ENCODE measurements around the gene PSMA1.
A peak's percentile ranks its signal among the peaks of the same experiment; 100 is the strongest.
"Not testable (repeated sequence)": the region's sequence is repeated elsewhere in the genome, so short reads cannot be mapped to it uniquely, and the experiment has no call there.

Gene PSMA1

DNA sequence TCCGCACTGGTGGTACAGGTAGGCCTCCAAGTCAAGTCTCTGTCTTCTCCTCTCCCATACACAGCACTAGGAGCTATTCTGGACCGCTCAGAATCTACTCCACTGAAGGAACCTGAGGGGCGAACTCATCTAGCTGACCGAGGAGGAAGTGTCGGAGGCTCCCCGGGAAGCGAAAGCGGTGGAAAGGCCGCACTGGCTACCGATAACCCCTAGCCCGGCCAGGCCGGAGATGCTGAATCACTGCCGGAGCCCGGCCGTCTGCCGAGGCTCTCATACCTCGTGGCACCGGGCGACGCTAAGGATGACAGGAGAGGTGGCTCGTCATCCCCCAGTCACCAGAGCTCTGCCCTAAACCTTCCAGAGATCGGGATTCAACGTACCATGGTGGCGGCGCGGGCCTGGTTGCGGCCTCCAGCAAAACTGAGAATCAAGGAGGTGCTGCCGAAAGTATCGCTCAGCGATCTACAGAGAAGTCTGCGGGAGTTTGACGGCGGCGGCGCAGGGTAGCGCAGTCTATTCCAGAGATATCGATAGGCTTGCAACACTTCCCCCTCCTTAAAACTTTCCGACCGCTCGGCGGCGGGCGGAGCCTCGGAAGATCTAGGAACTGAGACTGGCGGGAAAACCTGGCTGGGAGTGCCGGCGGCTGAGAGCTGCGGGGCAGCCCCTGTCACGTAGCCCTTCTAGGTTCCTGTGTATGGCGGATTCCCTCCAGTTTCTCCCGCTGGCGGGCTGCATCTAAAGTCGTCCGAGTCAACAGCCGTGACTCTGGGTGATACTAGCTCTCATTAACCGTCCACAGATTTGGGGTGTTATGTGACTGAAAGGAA lies at the start of gene PSMA1:
PSMA1 (minus strand) TSS at position 470 of the 830 bp plus-strand sequence; CDS start at position 383, 87 bp downstream.
- DNase-seq (ENCODE audit: low spot score) = peak; percentile 92

DNA sequence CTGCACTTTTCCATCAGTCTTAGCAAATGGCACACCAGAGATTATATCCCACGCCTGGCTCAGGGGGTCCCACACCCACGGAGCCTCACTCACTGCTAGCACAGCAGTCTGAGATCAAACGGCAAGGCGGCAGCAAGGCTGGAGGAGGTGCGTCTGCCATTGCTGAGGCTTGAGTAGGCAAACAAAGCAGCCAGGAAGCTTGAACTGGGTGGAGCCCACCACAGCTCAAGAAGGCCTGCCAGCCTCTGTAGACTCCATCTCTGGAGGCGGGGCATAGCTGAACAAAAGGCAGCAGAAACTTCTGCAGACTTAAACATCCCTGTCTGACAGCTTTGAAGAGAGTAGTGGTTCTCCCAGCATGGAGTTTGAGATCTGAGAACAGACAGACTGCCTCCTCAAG lies 49.3 kb upstream of the PSMA1 start:
- DNase-seq (ENCODE audit: low spot score) = not testable (repeated sequence)

DNA sequence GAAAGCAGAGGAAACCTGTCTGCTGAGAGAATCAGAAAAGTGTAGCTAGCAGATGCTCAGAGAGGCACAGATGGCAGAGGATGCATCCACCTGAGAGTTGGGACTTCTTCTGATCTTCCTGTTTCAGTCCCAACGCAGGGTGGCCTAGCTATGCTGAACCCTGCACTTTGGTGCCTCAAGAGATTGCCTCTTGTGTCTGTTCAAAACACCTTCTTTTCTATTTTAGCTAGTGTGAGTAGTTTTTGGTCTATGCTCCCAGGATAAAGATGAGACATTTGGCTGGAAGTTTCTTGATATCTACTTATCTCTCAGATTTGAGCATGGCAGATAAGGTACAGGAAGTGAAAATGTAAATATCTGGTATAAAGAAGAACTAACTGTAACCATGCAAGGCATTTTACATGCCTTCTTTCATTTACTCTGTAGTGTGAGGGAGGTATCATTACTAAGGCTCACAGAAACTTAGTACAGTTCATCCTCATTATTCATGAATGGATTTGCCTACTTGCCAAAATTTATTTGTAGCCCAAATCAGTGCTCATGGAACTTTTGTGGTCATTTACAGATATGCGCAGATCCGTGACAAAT lies 47.0 kb upstream of the PSMA1 start:
- DNase-seq (ENCODE audit: low spot score) = no peak

DNA sequence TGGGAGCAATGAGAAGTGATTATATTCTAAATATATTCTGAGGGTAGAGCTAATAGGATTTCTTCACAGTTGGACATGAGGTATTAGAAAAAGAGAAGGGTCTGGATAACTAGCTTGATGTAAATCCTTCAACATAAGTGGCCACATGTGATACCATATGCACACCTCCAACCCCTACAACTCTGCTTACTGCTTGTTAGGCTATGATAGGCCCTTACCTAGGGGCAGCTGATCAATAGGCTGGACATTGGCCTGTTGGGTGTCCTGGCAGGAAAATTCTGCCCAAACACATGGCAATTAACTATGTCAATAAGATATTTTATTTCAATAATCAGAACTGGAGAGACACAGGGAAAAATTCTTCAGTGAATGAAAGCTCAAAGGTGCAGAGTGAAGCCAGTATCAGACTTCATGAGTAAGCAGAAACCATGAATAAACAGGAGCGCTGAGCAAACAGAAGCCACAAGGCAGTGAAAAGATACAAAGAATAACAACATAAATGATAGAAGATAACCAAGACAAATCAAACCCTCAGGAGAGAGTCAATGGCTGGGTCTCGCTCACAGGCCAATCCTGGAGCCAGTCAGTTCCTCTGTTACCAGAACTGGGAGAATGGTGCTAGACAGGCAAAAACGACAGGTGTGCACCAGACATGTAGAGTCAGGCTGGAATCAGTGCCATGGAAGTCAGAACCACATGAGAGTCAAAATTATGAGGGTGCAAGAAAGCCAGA lies 46.3 kb upstream of the PSMA1 start:
- DNase-seq (ENCODE audit: low spot score) = no peak

DNA sequence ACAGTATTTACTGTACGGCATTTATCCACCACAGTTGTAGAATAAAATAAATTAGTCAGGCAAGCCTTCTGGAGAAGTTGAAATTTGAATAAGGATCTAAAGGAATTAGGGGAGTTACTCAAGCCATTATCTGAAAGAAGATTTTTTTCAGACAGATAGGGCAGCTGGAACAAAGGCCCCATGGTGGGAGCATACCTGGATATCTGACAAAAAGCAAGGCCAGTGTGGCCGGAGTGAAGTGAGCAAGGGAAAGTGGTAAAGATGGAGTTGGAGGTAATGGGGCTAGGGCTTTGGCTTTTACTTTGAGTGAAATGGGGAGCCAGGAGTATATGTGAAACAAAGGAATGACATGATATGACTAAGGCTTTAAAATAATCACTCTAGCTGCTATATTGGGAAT lies 45.7 kb upstream of the PSMA1 start:
- no peak for DNase-seq (ENCODE audit: low spot score)

DNA sequence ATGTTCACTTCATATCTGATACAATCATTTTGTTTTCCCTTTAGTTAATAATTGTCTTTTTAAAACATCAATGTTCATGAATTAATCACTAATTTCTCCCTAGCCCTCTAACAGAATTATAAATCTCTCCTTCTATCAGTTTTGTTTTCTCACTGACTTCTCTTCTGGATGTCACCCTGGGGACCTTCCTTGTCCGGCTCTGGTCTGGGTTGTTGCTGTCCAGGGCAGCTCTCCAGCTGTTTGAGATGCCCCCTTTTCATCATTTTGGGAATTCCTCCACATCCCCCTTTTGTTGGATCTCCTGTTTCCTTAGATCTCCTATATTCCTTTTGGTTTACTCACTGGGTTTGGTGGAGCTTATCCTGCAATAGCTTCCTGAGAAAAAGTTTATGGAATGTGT lies 35.6 kb upstream of the PSMA1 start:
- DNase-seq (ENCODE audit: low spot score) = no peak

DNA sequence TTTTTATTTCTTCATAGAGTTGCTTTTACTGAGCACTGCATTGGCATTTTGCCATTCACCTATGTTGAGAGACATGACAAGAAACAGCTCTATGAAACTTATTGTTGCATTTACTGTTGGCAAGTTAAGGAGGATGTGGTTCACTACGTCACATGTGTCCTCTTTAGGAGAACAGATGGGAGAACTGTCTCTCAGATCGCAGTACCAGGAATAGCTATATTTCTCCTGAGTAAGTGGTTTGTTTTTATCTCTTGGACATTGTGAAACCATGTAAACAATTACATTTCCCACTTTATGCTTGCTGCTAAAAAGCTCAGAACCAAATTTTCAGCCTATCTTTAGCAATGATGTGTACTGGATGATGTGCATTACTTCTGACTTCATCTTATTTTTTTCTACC lies 34.8 kb upstream of the PSMA1 start:
- DNase-seq (ENCODE audit: low spot score) = no peak

DNA sequence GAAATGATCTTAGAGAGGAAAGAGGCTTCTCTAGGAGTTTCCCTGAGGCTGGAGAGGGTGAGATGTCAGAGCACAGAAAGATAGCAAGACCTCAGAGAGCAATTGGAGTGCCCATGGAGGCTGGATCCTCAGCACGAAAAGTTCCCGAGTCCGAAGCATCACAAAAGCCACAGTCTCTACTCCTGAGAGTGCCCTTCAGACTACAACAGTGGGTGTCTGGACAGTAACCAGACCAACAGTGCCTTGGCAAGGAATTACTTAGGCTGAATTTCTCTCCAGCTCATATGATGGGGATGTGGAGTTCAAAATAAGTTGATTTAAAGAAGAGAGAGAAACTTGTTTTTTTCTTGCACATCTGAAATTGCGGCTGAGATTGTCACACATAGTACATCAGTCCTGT lies 31.9 kb upstream of the PSMA1 start:
- no peak for DNase-seq (ENCODE audit: low spot score)

DNA sequence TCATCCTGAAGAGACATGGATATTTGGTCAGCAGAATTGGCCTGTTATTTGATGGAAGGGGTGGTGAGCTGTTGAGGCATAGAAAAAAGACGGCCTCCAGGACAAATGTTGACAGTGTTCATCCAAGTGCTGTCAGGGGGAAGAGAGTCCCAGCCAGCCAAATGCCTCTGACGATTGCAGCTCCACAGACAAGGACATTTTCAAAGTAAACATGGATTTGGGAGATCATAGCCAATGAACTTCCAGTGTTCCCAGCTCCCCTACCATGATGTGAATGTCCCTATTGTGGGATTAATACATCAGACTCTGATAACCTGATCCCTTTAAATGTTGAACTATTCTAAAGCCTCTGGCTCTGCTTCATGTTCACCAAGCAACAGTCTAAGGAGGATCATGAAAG lies 31.2 kb upstream of the PSMA1 start:
- DNase-seq (ENCODE audit: low spot score) = no peak

DNA sequence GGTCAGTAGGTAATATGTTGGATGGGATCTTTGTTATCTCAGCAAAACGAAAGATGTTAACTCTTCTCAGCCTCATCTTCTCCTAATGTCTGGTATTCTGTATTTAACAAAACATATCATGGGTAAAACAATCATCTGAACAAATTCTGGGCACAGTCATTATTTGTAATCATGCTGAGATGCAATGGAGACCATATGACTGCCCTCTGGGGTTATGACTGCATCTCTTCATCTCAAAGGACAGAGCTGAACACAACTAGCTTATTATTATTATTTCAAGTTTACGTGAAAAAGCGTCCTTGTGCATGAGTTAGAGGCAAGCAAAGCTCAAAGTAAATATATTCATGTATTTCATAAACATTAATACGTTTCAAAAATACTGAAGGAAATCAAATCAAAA lies 29.7 kb upstream of the PSMA1 start:
- DNase-seq (ENCODE audit: low spot score) = no peak

DNA sequence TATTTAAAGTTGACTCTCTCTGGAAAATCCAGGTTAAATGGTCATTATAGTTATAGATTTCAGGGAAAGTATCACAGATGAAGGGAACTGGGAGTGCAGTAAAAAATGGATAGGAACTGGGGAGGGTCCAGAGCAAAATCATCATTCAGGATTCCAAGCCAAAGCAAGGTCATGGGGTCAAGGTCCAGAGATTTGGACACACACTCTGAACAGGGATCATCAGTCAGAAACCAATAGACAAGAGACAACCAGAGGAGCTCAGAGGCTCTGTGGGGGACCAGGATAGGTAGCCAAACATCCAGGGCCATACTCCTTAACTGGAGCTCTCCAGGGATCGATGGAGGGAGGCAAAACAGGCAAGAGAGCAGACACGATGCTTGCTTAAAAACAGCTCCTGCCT lies 27.3 kb upstream of the PSMA1 start:
- DNase-seq (ENCODE audit: low spot score) = no peak

DNA sequence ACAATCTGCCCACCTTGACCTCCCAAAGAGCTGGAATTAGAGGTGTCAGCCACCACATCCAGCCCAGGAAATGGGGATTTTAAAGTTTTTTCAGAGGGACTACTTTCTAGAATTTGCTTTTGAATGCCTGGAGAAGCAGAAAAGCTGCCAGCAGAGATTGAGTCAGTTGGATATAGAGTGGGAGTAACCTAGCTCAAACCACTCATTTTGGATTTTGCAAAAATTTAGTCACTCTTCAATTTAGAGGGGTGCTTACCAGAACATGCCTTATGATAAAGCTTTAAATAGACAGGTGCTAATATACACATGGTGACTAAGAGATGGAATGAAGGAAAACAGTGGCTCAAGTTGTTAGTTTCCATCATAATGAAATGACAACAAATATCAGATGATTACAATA lies 26.5 kb upstream of the PSMA1 start:
- no peak for DNase-seq (ENCODE audit: low spot score)

DNA sequence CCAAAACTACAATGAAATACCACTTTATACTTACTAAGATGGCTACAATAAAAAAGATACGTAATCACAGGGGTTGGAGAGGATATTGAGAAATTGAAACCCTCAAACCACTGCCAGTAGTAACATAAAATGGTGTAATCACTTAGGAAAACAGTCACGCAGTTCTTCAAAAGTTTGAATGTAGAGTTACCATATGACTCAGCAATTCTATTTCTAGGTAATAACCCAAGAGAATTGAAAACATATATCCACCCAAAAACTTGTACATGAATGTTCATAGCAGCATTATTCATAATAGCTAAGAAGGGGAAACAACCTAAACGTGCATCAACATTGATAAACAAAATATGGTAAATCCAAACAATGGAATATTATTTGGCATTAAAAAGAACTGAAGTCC lies 24.4 kb upstream of the PSMA1 start:
- no peak for DNase-seq (ENCODE audit: low spot score)

DNA sequence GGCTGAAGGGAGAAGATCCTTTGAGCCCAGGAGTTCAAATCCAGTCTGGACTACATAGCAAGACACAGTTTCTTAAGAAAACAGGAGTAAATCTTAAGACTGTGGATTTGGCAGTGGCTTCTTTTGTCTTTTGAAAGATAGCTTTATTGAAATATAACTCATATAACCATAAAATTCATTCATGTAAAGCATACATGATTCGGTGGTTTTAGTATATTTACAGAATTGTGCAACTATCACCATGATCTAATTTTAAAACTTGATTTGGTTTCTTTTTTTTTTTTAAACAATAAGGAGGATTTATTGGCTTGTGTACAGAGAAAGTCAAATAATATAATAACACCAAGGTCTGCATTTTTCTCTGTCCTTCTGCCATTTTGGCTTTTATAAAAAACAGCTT lies 23.1 kb upstream of the PSMA1 start:
- DNase-seq (ENCODE audit: low spot score) = no peak

DNA sequence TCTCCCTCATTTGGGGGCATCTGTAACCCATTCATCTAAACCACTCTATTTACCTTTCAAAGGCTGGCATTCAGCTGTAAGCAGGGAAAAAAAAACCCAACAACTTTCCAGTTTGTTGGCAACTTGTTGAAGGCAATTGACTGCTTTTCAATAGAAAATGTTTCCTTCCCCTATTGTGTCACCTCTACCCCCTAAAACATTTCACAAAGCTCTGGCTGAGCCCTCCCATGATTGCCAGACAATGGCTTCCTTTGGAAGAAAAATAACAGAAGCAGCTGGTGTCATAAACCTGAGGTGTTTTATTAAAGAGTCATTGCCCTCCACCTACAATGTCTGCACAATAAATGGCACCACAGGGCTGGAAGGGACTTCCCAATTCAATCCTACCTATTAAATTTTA lies 22.1 kb upstream of the PSMA1 start:
- no peak for DNase-seq (ENCODE audit: low spot score)

DNA sequence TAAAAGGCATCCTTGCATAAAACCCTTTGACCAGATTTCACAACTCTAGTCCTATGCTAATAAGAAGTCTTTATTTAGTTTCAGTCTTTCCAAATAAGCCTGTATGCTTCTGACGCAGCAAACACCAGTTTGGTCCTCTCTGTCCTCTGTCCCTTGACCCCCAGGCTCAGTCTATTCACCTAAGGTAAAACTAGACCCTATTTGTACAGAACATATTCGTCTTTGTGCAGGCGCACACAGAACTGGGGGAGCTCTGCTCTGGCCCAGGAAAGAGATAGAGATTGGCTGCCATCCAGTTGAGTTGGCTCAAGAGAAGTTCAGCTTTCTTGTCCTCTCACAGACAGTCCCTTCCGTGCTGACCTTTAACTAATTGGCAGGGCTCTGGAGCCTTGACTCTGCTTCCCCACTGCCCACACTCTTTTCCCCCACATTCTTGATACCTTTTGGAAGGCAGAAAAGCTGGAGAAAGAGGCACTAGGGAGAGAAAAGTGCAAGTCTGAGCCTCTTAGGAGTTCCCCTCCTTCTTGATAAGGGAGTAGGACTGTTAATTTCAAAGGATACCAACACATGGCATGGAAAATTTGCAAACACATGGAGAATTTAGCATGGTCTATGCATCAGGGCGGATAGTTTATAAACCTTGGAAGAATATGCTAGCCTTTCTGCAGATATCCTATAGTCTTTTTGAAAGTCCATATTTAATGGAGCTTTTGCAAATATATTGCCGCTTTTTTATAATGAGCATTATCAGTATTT lies 21.2 kb upstream of the PSMA1 start:
- DNase-seq (ENCODE audit: low spot score) = no peak

DNA sequence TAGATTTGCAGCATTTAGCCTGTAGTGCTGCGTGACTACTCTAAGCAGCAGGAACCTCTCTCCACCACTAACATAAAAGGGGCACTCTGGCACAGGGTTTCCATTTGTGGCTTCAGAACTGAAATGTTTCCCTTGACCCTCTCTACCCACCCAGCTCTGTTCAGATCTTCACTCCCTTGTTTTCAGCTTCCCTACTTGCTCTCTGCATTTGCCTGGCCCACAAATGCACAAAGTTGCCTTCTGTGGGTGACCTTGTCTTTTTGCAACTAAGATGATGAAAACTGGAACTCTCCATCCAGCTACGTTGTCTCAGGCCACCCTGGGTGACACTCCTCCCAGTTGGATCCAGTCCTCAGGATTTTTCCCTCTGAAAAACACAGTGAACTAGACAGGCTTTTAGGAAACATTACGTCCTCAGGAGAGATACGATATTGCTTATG lies 19.8 kb upstream of the PSMA1 start:
- no peak for DNase-seq (ENCODE audit: low spot score)

DNA sequence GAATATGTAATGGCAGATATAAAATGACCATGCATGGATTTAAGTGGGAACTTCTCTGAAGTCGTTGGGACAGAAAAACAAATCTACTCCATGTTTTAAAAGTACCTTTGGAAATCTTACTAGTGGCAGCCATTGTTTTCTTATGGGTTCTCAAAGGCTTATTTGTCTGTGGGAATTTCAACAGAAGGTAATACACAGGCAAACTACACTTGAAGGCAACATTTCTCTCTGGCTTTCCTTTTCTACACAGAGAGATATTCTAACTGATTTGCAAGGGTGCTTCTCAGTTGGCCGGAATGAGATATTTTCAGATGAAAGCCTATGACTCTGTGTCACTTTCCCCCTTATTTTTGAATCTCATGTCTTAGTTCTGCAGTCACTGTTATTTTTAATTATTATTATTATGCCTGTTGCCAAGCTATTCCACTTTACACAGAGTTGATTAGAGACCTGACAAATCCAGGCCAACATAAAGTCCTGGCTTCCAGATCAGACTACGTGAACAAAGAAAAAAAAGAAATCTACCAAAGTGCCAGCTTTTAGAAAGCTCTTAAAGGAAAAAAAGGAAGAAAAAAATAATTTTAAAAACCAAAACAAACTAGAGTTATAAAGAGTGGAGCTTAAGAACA lies 18.9 kb upstream of the PSMA1 start:
- no peak for DNase-seq (ENCODE audit: low spot score)

DNA sequence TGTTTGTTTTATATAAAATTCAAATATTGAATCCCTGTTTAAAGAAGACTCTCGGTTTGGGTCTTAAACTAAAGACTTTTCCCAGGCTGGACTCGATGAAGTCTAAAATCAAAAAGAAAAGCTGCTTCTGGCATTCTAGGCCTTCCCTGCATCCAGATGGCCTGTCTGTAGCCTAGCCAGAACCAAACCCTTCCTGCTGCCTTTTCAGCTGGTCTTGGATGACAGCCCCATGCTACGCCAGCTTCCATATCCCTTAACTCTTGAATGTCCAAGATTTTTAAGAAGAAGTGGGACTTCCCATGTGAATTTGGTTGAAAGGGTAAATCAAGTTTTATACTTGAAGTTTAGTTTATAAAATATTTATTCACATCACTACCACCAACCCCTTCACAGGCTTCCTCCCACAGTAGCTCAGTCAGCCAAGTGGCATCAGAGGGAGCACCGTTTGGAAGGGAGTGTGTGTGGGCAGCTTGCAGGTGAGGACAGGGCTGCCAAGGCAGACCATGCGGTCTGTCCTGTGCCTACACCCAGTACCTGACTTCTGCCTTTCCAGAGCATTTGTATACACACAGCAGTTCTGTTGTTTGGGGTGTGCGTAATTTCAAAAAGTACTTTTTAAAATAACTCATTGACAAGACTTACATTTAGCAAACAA lies 18.2 kb upstream of the PSMA1 start:
- DNase-seq (ENCODE audit: low spot score) = no peak

DNA sequence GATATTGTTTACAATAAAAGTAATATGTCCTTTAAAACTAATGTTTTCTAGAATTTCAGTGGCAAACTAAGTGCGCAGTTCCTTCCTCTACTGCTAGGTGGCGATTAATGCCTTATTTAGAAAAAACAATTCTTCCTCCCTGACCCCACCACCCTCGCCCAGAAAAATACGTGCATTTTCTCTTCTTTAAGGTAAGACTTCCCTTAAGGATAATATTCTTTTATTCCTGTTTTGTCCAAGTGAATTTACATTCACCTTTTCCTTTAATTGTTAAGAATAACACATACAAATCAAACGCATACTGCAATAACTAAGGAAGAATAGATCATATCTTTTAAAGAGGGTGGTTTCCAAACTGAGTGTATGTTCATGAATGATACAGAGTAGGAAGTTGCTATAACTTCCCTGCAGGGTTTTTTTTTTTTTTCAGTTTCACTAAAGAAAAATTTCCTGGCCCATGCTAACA lies 17.0 kb upstream of the PSMA1 start:
- DNase-seq (ENCODE audit: low spot score) = peak; percentile 65

DNA sequence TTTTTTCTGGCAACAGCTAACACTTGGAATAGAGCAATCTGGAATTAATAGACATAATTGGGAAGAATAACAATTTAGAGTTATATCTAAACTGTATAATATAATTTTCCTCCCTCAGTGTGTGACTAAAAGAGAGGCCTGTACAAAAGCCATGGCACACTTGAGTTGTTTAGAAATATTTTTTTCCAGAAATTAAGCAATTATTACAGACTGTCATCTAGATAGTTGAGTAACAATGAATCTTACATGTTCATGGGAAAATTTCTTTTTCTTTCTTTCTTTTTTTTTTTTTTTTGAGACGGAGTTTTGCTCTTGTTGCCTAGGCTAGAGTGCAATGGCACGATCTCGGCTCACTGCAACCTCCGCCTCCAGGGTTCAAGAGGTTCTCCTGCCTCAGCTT lies 15.0 kb upstream of the PSMA1 start:
- not testable (repeated sequence) for DNase-seq (ENCODE audit: low spot score)

Data from D341Med (cell line).